LHCN-M2 (cell line): ENCODE results near the gene RASGRP1. TPM values are rescaled to one million over a fixed set of nuclear protein-coding genes. Genes with fewer than 3 reads are reported as not detected.

ENCODE experiments used
- DNase-seq: peaks from one replicate; pipeline ENCODE4 v3.0.0-alpha.2; 2012; ENCODE audit warnings: low read depth
- total RNA-seq: library from RNA; depleted of rRNA; stranded (reverse); fragments of >200 nt; gene quantifications from 2 replicates; pipeline ENCODE4 v1.2.3, GENCODE V29; 2014

RASGRP1 gene
- total RNA-seq, 1 experiment from 2014 or later: not detected

- DNase-seq: peak; percentile 22
Observed at GRCh38 chr15:38536201-38536676, 28.4 kb downstream of the RASGRP1 start.

GRCh38 chr15:38535491-38536200 lies 29.0 kb downstream of the RASGRP1 start:
- DNase-seq: no peak

- DNase-seq: no peak
Observed at GRCh38 chr15:38534691-38535090, 29.9 kb downstream of the RASGRP1 start.

GRCh38 chr15:38533926-38534325 lies 30.7 kb downstream of the RASGRP1 start:
- DNase-seq: no peak

- no peak for DNase-seq
Observed at GRCh38 chr15:38533416-38533915, 31.1 kb downstream of the RASGRP1 start.

- DNase-seq: no peak
Observed at GRCh38 chr15:38532728-38533127, 31.9 kb downstream of the RASGRP1 start.

GRCh38 chr15:38531509-38531908 lies 33.1 kb downstream of the RASGRP1 start:
- peak; percentile 72 for DNase-seq

GRCh38 chr15:38530113-38530512 lies 34.5 kb downstream of the RASGRP1 start:
- DNase-seq: no peak

- no peak for DNase-seq
Observed at GRCh38 chr15:38528294-38528693, 36.3 kb downstream of the RASGRP1 start.

- DNase-seq: no peak
Observed at GRCh38 chr15:38526158-38526557, 38.5 kb downstream of the RASGRP1 start.

- no peak for DNase-seq
Observed at GRCh38 chr15:38525489-38525888, 39.1 kb downstream of the RASGRP1 start.

- no peak for DNase-seq
Observed at GRCh38 chr15:38524156-38524555, 40.5 kb downstream of the RASGRP1 start.

GRCh38 chr15:38522922-38523321 lies 41.7 kb downstream of the RASGRP1 start:
- DNase-seq: no peak

- DNase-seq: no peak
Observed at GRCh38 chr15:38521316-38521715, 43.3 kb downstream of the RASGRP1 start.

- no peak for DNase-seq
Observed at GRCh38 chr15:38520035-38520434, 44.6 kb downstream of the RASGRP1 start.

GRCh38 chr15:38518084-38518483 lies 46.5 kb downstream of the RASGRP1 start:
- DNase-seq: no peak

GRCh38 chr15:38517312-38517975 lies 47.2 kb downstream of the RASGRP1 start:
- no peak for DNase-seq

- no peak for DNase-seq
Observed at GRCh38 chr15:38516626-38517025, 48.0 kb downstream of the RASGRP1 start.

- no peak for DNase-seq
Observed at GRCh38 chr15:38514601-38515000, 50.0 kb downstream of the RASGRP1 start.

- DNase-seq: no peak
Observed at GRCh38 chr15:38512901-38513300, 51.7 kb downstream of the RASGRP1 start.

GRCh38 chr15:38509152-38509551 lies 55.5 kb downstream of the RASGRP1 start:
- no peak for DNase-seq

- DNase-seq: no peak
Observed at GRCh38 chr15:38508647-38509046, 56.0 kb downstream of the RASGRP1 start.

- DNase-seq: no peak
Observed at GRCh38 chr15:38507570-38507969, 57.0 kb downstream of the RASGRP1 start.
